HepG2 (cell line): ENCODE data around the gene PLCL1. TPM values are rescaled to one million over a fixed set of nuclear protein-coding genes. Genes with fewer than 3 reads are reported as not detected.

Source experiments
- ATAC-seq: fragments of 200-7000 bp; cut with Tn5 transposase; 3 replicates; pipeline ENCODE4 v1.9.1; 2020; ENCODE audit warnings: mild to moderate bottlenecking, moderate library complexity
- BruUV-seq: library from RNA; stranded (reverse); fragments of 400-500 nt; replicated peaks from 2 replicates; lab custom pipeline; 2021; lab: Mats Ljungman, UMichigan
- CTCF ChIA-PET: fragments of 300-600 bp; formaldehyde crosslinking; extraction: SDS; loops from one replicate; lab custom pipeline; 2021; ENCODE audit warnings: low total read pairs, inconsistent platforms, low intra/inter-chr PET ratio; lab: Yijun Ruan, JAX
- POLR2A ChIA-PET: fragments of 350-600 bp; sonication (Branson Sonifier 250); formaldehyde crosslinking; loops from one replicate; lab custom pipeline; 2020; ENCODE audit warnings: antibody characterized with exemption, inconsistent platforms; lab: Yijun Ruan, JAX
- DNase-seq: peaks from one replicate; pipeline ENCODE4 v3.0.0-alpha.2; 2015; ENCODE audit warnings: low spot score
- FAIRE-seq: peaks from 3 replicates; lab custom pipeline; 2011; peaks lifted over from hg19 to GRCh38; lab: Jason Lieb, UNC
- H2AFZ ChIP-seq: one replicate; pipeline ENCODE4 v1.6.1; 2011; ENCODE audit warnings: low read length, inconsistent platforms
- H3K27ac ChIP-seq: fragments of 300-600 bp; 3 replicates; pipeline ENCODE4 v1.8.0; 2011; ENCODE audit warnings: mixed run types, mild to moderate bottlenecking, mixed read lengths, low read length, inconsistent platforms; ENCODE audit not compliant: insufficient read depth; ENCODE audit errors: extremely low read length
- H3K27me3 ChIP-seq, 2 experiments: fragments of 200-600 bp in 1 of 2; 2 replicates in 1 of 2; 3 replicates in 1 of 2; pipeline versions ENCODE4 v1.6.0 to v1.8.0; 2011; ENCODE audit warnings: low read length in 2 of 2, mild to moderate bottlenecking in 2 of 2, moderate library complexity in 2 of 2, inconsistent platforms in 1 of 2; ENCODE audit not compliant: insufficient read depth in 2 of 2, control insufficient read depth in 1 of 2
- H3K36me3 ChIP-seq, 2 experiments: fragments of 200-600 bp in 1 of 2; replicated peaks in 1 of 2; 2 replicates in 1 of 2; 3 replicates in 1 of 2; pipeline versions ENCODE4 v1.5.1 to v1.8.0; 2011; ENCODE audit warnings: low read length in 2 of 2, inconsistent platforms in 1 of 2; ENCODE audit not compliant: insufficient read depth in 2 of 2, control insufficient read depth in 1 of 2
- H3K4me1 ChIP-seq: 2 replicates; pipeline ENCODE4 v1.5.1; 2012; ENCODE audit warnings: low read length, inconsistent platforms; ENCODE audit not compliant: insufficient read depth
- H3K4me2 ChIP-seq: 2 replicates; pipeline ENCODE4 v1.6.0; 2011; ENCODE audit warnings: low read depth, low read length, inconsistent platforms
- H3K4me3 ChIP-seq, 3 experiments: fragments of 200-600 bp in 1 of 3; sonication (generic), shearing (Covaris generic) in 1 of 3; replicated peaks in 1 of 3; 2 replicates each; pipeline ENCODE4 v1.5.1; 2011 to 2016; ENCODE audit warnings: low read length in 3 of 3, inconsistent platforms in 2 of 3, low read depth in 2 of 3, mild to moderate bottlenecking in 2 of 3, control low read depth in 1 of 3, mixed read lengths in 1 of 3; ENCODE audit not compliant: insufficient read depth in 1 of 3
- H3K79me2 ChIP-seq: one replicate; pipeline ENCODE4 v1.6.1; 2011; ENCODE audit warnings: low read length, inconsistent platforms; ENCODE audit not compliant: insufficient read depth
- H3K9ac ChIP-seq: 2 replicates; pipeline ENCODE4 v1.6.0; 2011; ENCODE audit warnings: mild to moderate bottlenecking, low read depth, low read length, inconsistent platforms; ENCODE audit not compliant: insufficient read depth
- H3K9me3 ChIP-seq: 2 replicates; pipeline ENCODE4 v1.5.1; 2012; ENCODE audit warnings: mild to moderate bottlenecking, low read length
- H4K20me1 ChIP-seq: 2 replicates; pipeline ENCODE4 v1.6.0; 2011; ENCODE audit warnings: inconsistent platforms, mild to moderate bottlenecking, low read length, moderate library complexity; ENCODE audit not compliant: insufficient read depth
- BORCS8-MEF2B ChIP-seq: sonication (generic); formaldehyde crosslinking; IDR thresholded peaks from 2 replicates; pipeline ENCODE4 v1.8.0; 2022; ENCODE audit warnings: mild to moderate bottlenecking, missing genetic modification reagents
- HES4 ChIP-seq: sonication (generic); formaldehyde crosslinking; IDR thresholded peaks from 2 replicates; pipeline ENCODE4 v1.9.0; 2021; ENCODE audit warnings: mild to moderate bottlenecking, missing genetic modification reagents, borderline replicate concordance
- PHB2 ChIP-seq: fragments of 450-650 bp; IDR thresholded peaks from 2 replicates; pipeline ENCODE4 v1.6.1; 2018; ENCODE audit not compliant: partially characterized antibody
- TAF15 ChIP-seq: fragments of 200-400 bp; formaldehyde crosslinking; IDR thresholded peaks from one replicate; pipeline ENCODE4 v1.6.1; 2018; ENCODE audit warnings: mild to moderate bottlenecking, low read depth, low read length; ENCODE audit not compliant: poor library complexity, severe bottlenecking
- THAP11 ChIP-seq: IDR thresholded peaks from 2 replicates; pipeline ENCODE4 v1.6.1; 2016; ENCODE audit warnings: missing biosample characterization, missing genetic modification reagents
- ZNF263 ChIP-seq: sonication (generic); formaldehyde crosslinking; IDR thresholded peaks from 2 replicates; pipeline ENCODE4 v1.4.0; 2020; ENCODE audit warnings: missing genetic modification reagents
- ZNF317 ChIP-seq: sonication (generic); formaldehyde crosslinking; IDR thresholded peaks from 2 replicates; pipeline ENCODE4 v1.5.0; 2020; ENCODE audit warnings: mild to moderate bottlenecking, missing genetic modification reagents
- ZNF501 ChIP-seq: sonication (generic); formaldehyde crosslinking; IDR thresholded peaks from 2 replicates; pipeline ENCODE4 v1.5.1; 2020; ENCODE audit warnings: mild to moderate bottlenecking, moderate library complexity, missing genetic modification reagents
- ZNF747 ChIP-seq: sonication (generic); formaldehyde crosslinking; IDR thresholded peaks from 2 replicates; pipeline ENCODE4 v1.8.1; 2023; ENCODE audit warnings: missing genetic modification reagents, mild to moderate bottlenecking, borderline replicate concordance
- WGBS: methylation state at CpG from one replicate; pipeline ENCODE4 v1.1.6; 2017; ENCODE audit warnings: low lambda C conversion rate; 5-methylcytosine and 5-hydroxymethylcytosine counted together
- in situ Hi-C: cut with HindIII; loops from 2 replicates; pipeline ENCODE4 v1.10.0; 2017; ENCODE audit warnings: low pct_unique_long_range_greater_than_20kb; ENCODE audit not compliant: extremely low pct_ligation_motif_present
- intact Hi-C: fragments of 100-400 bp; cut with micrococcal nuclease; formaldehyde crosslinking; loops from one replicate; pipeline ENCODE4 v1.10.0; 2022; ENCODE audit not compliant: unreplicated experiment
- polyA plus RNA-seq, 8 experiments: library from polyadenylated mRNA; depleted of rRNA in 3 of 8; stranded (reverse) in 7 of 8; unstranded in 1 of 8; fragments of >200 nt; fragmentation: Illumina TruSeq in 4 of 8; extraction: Trizol in 4 of 8; gene quantifications; 2 replicates each; pipeline versions ENCODE4 v1.2.1 to v1.2.3, GENCODE V29; 2011 to 2016; ENCODE audit warnings: low read depth in 4 of 8, missing spikeins in 1 of 8, mixed read lengths in 1 of 8; ENCODE audit not compliant: insufficient read depth in 1 of 8
- total RNA-seq, 5 experiments: library from RNA; depleted of rRNA; stranded (reverse); fragments of >200 nt; fragmentation: Illumina TruSeq; extraction: Trizol; gene quantifications; 2 replicates each; pipeline ENCODE4 v1.2.3, GENCODE V29; 2016; ENCODE audit warnings: low read depth in 1 of 5
- TF ChIP-seq, protein P1 (sequence below): sonication (generic); formaldehyde crosslinking; IDR thresholded peaks from 2 replicates; pipeline ENCODE4 v1.4.0; 2020; ENCODE audit warnings: mild to moderate bottlenecking, low read depth, missing genetic modification reagents
- TF ChIP-seq, protein P2 (sequence below): sonication (generic); formaldehyde crosslinking; IDR thresholded peaks from 2 replicates; pipeline ENCODE4 v1.8.0; 2023; ENCODE audit warnings: mild to moderate bottlenecking, missing genetic modification reagents
- TF ChIP-seq, protein P3 (sequence below): sonication (generic); formaldehyde crosslinking; IDR thresholded peaks from 2 replicates; pipeline ENCODE4 v1.8.1; 2023; ENCODE audit warnings: mild to moderate bottlenecking, moderate library complexity, missing genetic modification reagents
- TF ChIP-seq, protein P4 (sequence below): sonication (generic); formaldehyde crosslinking; IDR thresholded peaks from 2 replicates; pipeline ENCODE4 v1.5.1; 2020; ENCODE audit warnings: mild to moderate bottlenecking, moderate library complexity, missing genetic modification reagents
- TF ChIP-seq, protein P5 (sequence below): sonication (generic); formaldehyde crosslinking; IDR thresholded peaks from 2 replicates; pipeline ENCODE4 v1.4.0; 2020; ENCODE audit warnings: mild to moderate bottlenecking, missing genetic modification reagents
- TF ChIP-seq, protein P6 (sequence below): sonication (generic); formaldehyde crosslinking; IDR thresholded peaks from 2 replicates; pipeline ENCODE4 v1.5.0; 2020; ENCODE audit warnings: mild to moderate bottlenecking, missing genetic modification reagents

The PLCL1 gene
- total and polyA plus RNA-seq, 2 of the 13 experiments (the other 11 are each of a cell fraction or from before 2014, with no cell fraction given): not detected

DNA sequence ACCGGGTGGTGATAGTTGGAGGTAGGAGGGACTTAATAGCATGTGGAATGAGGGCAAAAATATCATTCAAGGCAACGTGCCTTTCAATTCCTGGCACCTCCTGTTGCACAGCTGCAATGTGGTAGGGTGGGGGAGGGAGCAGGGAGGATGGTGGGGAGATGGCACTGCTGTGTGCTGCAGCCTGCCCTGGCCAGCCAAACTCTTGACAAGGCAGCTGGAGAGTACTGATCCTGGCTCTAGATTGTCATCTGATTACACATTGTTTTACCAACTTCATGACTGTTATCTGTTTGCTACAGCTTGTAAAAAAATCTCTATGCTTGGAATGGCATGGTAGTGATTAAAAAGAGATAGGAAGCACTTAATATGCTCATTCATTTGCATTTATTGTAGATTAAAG is 47.7 kb downstream of the PLCL1 start (continued):
- TF ChIP-seq HES4 (CRISPR knock-in tag) (no peak), THAP11 (no peak)
- TF ChIP-seq, protein P1, sequence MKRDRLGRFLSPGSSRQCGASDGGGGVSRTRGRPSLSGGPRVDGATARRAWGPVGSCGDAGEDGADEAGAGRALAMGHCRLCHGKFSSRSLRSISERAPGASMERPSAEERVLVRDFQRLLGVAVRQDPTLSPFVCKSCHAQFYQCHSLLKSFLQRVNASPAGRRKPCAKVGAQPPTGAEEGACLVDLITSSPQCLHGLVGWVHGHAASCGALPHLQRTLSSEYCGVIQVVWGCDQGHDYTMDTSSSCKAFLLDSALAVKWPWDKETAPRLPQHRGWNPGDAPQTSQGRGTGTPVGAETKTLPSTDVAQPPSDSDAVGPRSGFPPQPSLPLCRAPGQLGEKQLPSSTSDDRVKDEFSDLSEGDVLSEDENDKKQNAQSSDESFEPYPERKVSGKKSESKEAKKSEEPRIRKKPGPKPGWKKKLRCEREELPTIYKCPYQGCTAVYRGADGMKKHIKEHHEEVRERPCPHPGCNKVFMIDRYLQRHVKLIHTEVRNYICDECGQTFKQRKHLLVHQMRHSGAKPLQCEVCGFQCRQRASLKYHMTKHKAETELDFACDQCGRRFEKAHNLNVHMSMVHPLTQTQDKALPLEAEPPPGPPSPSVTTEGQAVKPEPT (CRISPR knock-in tag): no peak
- TF ChIP-seq, all 625 proteins: peak for 0

DNA sequence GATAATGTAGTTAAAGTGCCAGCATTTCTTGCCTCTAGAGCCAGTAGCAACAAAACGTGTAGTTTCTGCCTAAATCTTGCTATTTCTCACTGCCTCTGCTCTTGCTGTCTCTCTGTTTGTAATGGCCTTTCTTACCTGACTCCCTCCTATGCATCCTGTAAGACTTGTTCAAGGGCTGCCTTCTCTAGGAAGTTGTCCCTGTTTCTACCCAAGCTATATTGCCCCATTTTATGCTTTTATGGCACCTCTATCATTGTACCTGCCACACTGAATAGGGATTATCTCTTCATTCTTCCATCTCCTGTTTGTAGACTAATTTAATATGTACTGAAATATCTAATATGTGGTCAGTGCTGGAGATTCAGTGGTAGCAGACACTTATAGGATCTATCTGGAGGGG is 49.2 kb downstream of the PLCL1 start:
- Histone ChIP-seq H2AFZ (no peak overlapping the region), H3K27me3 (no peaks in the 10 kb centered on the region), H3K4me1 (no peaks in the 10 kb centered on the region), H3K4me3 (no peak overlapping the region), H3K36me3 (no peaks in the 10 kb centered on the region), H3K9me3 (no peaks in the 10 kb centered on the region), H3K9ac (no peak overlapping the region), H3K79me2 (no peaks in the 10 kb centered on the region), H4K20me1 (no peaks in the 10 kb centered on the region), H3K27ac (no peak overlapping the region), H3K4me2 (no peak overlapping the region)
- POLR2A ChIA-PET: no interaction called here
- in situ Hi-C loops: no loop called here
- FAIRE-seq (no peak), DNase-seq (no peak), ATAC-seq (no peak)
- TF ChIP-seq TAF15 (no peak), PHB2 (no peak), ZNF317 (CRISPR knock-in tag) (no peak), ZNF501 (CRISPR knock-in tag) (no peak), BORCS8-MEF2B (CRISPR knock-in tag) (no peak), ZNF263 (CRISPR knock-in tag) (no peak), ZNF747 (no peak)
- TF ChIP-seq, protein P2, sequence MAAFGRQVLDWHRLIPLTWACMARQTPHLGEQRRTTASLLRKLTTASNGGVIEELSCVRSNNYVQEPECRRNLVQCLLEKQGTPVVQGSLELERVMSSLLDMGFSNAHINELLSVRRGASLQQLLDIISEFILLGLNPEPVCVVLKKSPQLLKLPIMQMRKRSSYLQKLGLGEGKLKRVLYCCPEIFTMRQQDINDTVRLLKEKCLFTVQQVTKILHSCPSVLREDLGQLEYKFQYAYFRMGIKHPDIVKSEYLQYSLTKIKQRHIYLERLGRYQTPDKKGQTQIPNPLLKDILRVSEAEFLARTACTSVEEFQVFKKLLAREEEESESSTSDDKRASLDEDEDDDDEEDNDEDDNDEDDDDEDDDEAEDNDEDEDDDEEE (CRISPR knock-in tag): no peak
- TF ChIP-seq, protein P3, sequence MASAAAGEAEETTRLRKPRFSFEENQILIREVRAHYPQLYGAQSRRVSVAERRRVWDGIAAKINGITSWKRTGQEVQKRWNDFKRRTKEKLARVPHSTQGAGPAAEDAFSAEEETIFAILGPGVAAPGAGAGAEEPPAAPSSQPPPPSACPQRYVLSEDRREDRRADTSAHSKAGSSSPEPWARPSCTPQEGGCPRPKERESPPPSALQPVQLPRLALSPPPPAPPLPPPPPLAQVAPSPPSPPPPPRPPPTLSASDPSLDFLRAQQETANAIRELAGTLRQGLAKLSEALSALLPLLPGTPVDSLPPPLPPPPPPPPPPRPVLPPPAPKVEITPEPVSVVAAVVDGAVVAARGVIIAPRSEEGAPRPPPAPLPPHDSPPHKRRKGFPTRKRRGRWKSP (CRISPR knock-in tag): no peak
- TF ChIP-seq, protein P4, sequence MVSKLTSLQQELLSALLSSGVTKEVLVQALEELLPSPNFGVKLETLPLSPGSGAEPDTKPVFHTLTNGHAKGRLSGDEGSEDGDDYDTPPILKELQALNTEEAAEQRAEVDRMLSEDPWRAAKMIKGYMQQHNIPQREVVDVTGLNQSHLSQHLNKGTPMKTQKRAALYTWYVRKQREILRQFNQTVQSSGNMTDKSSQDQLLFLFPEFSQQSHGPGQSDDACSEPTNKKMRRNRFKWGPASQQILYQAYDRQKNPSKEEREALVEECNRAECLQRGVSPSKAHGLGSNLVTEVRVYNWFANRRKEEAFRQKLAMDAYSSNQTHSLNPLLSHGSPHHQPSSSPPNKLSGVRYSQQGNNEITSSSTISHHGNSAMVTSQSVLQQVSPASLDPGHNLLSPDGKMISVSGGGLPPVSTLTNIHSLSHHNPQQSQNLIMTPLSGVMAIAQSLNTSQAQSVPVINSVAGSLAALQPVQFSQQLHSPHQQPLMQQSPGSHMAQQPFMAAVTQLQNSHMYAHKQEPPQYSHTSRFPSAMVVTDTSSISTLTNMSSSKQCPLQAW (CRISPR knock-in tag): no peak
- TF ChIP-seq, protein P5, sequence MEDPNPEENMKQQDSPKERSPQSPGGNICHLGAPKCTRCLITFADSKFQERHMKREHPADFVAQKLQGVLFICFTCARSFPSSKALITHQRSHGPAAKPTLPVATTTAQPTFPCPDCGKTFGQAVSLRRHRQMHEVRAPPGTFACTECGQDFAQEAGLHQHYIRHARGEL: no peak
- TF ChIP-seq, protein P6, sequence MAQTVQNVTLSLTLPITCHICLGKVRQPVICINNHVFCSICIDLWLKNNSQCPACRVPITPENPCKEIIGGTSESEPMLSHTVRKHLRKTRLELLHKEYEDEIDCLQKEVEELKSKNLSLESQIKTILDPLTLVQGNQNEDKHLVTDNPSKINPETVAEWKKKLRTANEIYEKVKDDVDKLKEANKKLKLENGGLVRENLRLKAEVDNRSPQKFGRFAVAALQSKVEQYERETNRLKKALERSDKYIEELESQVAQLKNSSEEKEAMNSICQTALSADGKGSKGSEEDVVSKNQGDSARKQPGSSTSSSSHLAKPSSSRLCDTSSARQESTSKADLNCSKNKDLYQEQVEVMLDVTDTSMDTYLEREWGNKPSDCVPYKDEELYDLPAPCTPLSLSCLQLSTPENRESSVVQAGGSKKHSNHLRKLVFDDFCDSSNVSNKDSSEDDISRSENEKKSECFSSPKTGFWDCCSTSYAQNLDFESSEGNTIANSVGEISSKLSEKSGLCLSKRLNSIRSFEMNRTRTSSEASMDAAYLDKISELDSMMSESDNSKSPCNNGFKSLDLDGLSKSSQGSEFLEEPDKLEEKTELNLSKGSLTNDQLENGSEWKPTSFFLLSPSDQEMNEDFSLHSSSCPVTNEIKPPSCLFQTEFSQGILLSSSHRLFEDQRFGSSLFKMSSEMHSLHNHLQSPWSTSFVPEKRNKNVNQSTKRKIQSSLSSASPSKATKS (CRISPR knock-in tag): no peak
- WGBS: 0% methylated on average over 1 of the region's 1 CpG
- intact Hi-C loops: no loop called here
- CTCF ChIA-PET: no interaction called here
- no TSS peak for BruUV-seq
